Skeletal muscle cell (primary cell): ENCODE results near the gene ATF1.
A peak's percentile ranks its signal among the peaks of the same experiment; 100 is the strongest.
"Not testable (repeated sequence)": the region's sequence is repeated elsewhere in the genome, so short reads cannot be mapped to it uniquely, and the experiment has no call there.

Source experiments
- DNase-seq: peaks from one replicate; pipeline ENCODE4 v3.0.0-alpha.2; 2010; ENCODE audit warnings: low read depth
- H3K4me3 ChIP-seq: 2 replicates; pipeline ENCODE4 v1.5.1; 2011; ENCODE audit warnings: low read depth, mild to moderate bottlenecking, control low read depth, low read length, moderate library complexity

The ATF1 gene

GRCh38 chr12:50787618-50788017, 23.7 kb downstream of the ATF1 start:
- no peak overlapping the region for H3K4me3 ChIP-seq
- no peak for DNase-seq

- no peak overlapping the region for H3K4me3 ChIP-seq
- DNase-seq: no peak
These were observed 24.7 kb downstream of the ATF1 start for GRCh38 chr12:50788561-50788960.

DNA sequence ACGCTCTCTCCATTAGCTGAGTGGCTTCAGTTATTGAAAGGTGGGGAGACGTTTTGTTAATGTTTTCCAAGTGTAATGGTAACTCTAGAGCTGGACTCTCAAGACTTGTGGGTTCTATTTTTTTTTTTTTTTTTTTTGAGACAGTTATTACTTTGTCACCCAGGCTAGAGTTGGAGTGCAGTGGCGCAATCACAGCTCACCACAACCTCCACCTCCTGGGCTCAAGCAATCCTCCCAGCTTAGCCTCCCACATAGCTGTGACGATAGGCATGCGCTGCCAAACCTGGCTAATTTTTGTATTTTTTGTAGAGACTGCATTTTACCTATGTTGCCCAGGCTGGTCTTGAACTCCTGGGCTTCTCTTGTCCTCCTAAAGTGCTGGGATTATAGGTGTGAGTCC, 26.2 kb downstream of the ATF1 start:
- DNase-seq: no peak
- no peak overlapping the region for H3K4me3 ChIP-seq

GRCh38 chr12:50799908-50800307, 36.0 kb downstream of the ATF1 start:
- DNase-seq: no peak
- no peak overlapping the region for H3K4me3 ChIP-seq

- no peak overlapping the region for H3K4me3 ChIP-seq
- DNase-seq: no peak
These were observed 39.5 kb downstream of the ATF1 start for GRCh38 chr12:50803230-50803875.

GRCh38 chr12:50806176-50806575, 42.3 kb downstream of the ATF1 start:
- DNase-seq: no peak
- H3K4me3 ChIP-seq: no peak overlapping the region

GRCh38 chr12:50809131-50809530, 45.2 kb downstream of the ATF1 start:
- DNase-seq, H3K4me3 ChIP-seq: not testable (repeated sequence)

DNA sequence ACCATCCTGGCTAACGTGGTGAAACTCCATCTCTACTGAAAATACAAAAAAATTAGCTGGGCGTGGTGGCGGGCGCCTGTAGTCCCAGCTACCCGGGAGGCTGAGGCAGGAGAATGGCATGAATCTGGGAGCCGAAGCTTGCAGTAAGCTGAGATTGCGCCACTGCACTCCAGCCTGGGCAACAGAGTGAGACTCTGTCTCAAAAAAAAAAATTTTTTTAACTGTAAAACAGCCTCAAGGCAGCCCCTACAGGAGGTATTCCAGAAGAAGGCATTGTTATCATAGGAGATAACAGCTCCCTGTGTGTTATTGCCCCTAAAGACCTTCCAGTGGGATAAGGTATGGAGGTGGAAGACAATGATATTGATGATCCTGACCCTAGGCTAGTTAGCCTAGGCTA, 51.0 kb downstream of the ATF1 start:
- H3K4me3 ChIP-seq, DNase-seq: not testable (repeated sequence)

DNA sequence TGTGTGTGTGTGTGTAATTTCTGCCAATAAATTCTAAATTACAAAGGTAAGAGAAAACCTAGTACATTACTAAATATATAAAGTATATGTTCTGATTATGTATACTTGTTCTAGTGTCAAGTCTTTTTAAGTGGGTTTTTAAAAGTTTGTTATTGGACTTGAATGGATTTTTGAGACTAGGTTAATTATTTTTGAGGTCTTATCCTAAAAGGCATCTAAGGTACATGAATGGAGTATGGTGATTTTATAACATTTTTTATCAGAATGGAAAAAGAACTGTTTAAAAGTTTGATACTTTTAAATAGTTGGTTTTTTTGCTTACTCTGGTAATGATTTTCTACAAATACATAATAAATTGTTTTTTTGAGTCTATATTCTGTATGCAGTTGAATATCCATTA, 56.3 kb downstream of the ATF1 start:
- H3K4me3 ChIP-seq: no peak overlapping the region
- no peak for DNase-seq

DNA sequence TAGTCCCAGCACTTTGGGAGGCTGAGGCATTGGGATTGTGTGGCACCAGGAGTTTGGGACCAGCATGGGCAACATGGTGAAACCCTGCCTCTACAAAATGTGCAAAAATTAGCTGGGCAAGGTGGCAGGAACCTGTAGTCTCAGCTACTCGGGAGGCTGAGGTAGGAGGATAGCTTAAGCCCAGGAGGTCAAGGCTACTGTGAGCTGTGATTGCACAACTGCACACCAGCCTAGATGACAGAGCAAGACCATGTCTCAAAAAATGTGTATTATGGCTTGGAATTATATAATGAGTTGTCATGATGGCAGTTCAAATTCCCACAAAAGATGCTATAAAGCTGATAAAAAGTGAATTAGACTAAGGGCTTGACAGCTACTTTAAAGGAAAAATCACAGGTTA, 58.2 kb downstream of the ATF1 start:
- no peak overlapping the region for H3K4me3 ChIP-seq
- no peak for DNase-seq

DNA sequence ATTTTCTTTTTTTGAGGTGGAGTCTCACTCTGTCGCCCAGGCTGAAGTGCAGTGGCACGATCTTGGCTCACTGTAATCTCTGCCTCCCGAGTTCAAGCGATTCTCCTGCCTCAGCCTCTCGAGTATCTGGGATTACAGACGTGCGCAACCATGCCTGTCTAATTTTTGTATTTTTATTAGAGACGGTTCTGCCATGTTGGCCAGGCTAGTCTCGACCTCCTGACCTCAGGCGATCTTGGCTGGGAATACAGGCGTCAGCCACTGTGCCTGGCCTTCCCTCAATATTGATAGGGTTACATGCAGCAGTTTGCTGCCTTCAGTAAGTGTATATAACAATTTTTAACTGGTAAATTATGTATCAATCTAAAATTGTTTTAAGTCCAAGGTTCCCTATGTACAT, 59.8 kb downstream of the ATF1 start:
- DNase-seq, H3K4me3 ChIP-seq: not testable (repeated sequence)

DNA sequence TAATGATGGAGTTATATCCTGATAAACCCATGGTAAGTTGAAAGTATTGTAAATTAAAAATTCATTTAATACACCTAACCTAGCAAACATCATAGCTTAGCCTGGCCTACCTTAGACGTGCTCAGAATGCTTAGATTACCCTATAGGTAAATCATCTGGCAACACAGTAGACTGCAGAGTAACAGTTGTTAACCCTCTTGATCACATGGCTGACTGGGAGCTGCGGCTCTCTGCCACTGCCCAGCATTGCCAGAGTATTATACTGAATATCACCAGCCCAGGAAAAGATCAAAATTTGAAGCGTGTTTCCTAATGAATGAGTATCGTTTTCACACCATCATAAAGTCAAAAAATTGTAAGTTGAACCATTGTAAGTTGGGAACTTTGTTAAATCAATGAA, 61.0 kb downstream of the ATF1 start:
- DNase-seq: no peak
- no peak overlapping the region for H3K4me3 ChIP-seq

- no peak overlapping the region for H3K4me3 ChIP-seq
- DNase-seq: peak; percentile 31
These were observed 61.5 kb downstream of the ATF1 start for GRCh38 chr12:50825372-50825838.

GRCh38 chr12:50828121-50828520, 64.2 kb downstream of the ATF1 start:
- no peak overlapping the region for H3K4me3 ChIP-seq
- no peak for DNase-seq

GRCh38 chr12:50828886-50829285, 65.0 kb downstream of the ATF1 start:
- DNase-seq: no peak
- H3K4me3 ChIP-seq: no peak overlapping the region

- DNase-seq, H3K4me3 ChIP-seq: not testable (repeated sequence)
These were observed 69.9 kb downstream of the ATF1 start for GRCh38 chr12:50833801-50834200.

DNA sequence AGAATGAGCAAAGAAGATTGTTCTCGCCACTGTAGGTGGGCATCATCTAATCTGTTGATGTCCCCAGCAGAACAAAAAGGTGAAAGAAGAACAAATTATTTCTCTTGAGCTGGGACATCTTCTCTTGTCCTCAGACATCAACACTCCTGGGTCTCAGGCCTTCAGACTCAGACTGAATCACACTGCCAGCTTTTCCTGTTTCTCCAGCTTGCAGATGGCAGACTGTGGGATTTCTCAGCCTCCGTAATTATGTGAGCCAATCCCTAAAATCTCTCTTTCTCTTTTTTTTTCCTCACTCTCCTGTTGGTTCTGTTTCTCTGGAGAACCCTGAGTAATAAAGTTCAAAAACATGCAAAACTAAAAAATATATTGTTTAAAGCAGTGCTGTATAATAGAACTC, 75.1 kb downstream of the ATF1 start:
- DNase-seq: no peak
- H3K4me3 ChIP-seq: no peak overlapping the region

GRCh38 chr12:50840809-50841487, 77.0 kb downstream of the ATF1 start:
- no peak for DNase-seq
- no peak overlapping the region for H3K4me3 ChIP-seq

DNA sequence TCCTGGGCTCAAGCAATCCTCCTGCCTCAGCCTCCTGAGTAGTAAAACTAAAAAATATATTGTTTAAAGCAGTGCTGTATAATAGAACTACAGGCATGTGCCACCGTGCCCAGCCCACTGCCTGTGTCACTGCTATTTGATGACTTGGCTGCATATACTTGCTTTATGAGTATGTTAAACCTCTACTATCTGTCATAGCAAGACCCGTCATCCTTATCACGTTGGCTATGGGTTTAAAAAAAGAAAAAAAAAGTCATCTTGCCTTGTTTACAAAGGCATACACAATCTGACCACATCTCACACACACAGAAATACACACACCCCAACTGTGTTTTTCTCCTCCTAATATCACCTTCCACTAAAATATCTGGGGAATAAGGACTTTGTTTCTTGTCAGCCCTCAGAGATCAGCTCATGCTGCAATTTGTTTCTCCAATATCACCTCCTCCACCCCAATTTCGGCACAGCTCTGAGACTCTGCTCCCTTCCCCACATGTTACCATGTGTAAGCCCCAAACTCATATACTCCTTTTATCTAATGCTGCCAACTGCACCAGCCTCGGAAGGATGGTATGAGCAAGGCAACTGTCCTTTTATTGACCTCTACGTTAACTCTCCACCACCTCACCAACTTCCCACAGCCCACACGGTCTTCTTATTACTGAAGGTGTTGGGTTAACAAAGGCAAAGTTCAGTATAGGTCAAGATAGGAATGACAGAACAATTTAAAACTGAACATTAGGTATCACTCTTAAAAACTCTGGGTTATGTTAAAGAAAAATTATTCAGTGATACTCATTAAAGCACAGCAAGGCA, 78.0 kb downstream of the ATF1 start:
- no peak for DNase-seq
- no peak overlapping the region for H3K4me3 ChIP-seq
